Tibial artery (tissue), 4 donors: ENCODE results near the gene TBC1D10A.
A peak's percentile ranks its signal among the peaks of the same experiment; 100 is the strongest.

ENCODE experiments used
- DNase-seq, 2 donors: peaks; one replicate each; pipeline ENCODE4 v3.0.0-alpha.2; 2019
- H3K27ac ChIP-seq, 2 donors: fragments of 200-600 bp; sonication (generic) in 1 of 2; 1 replicate in 1 of 2; 2 replicates in 1 of 2; pipeline ENCODE4 v1.5.1; 2018 to 2019; ENCODE audit warnings: mild to moderate bottlenecking in 1 of 2
- H3K27me3 ChIP-seq, 2 donors: fragments of 200-600 bp; sonication (generic) in 1 of 2; one replicate each; pipeline versions ENCODE4 v1.5.1 to v1.6.0; 2016 to 2019
- H3K36me3 ChIP-seq, 3 donors: fragments of 200-600 bp; sonication (generic) in 2 of 3; one replicate each; pipeline ENCODE4 v1.5.1; 2016 to 2019; ENCODE audit warnings: mild to moderate bottlenecking in 2 of 3
- H3K4me1 ChIP-seq, 4 donors: fragments of 200-600 bp; sonication (generic) in 2 of 4; 1 replicate in 3 of 4; 2 replicates in 1 of 4; pipeline ENCODE4 v1.5.1; 2016 to 2019
- H3K4me3 ChIP-seq, 2 donors: fragments of 200-600 bp; sonication (generic) in 1 of 2; 1 replicate in 1 of 2; 2 replicates in 1 of 2; pipeline ENCODE4 v1.5.1; 2018 to 2019; ENCODE audit warnings: mild to moderate bottlenecking in 2 of 2
- H3K9me3 ChIP-seq, 3 donors: fragments of 200-600 bp; sonication (generic) in 1 of 3; one replicate each; pipeline ENCODE4 v1.5.1; 2016 to 2019
- CTCF ChIP-seq, 2 experiments: fragments of 200-600 bp in 1 of 2; fragments of 450-650 bp in 1 of 2; IDR thresholded peaks; one replicate each; pipeline ENCODE4 v1.5.1; 2017 to 2019; ENCODE audit warnings: antibody characterized with exemption in 2 of 2, mild to moderate bottlenecking in 1 of 2, moderate library complexity in 1 of 2
- intact Hi-C: fragments of 100-400 bp; cut with DNase I; formaldehyde crosslinking; loops from one replicate; pipeline ENCODE4 v1.15.0; 2023; ENCODE audit warnings: low total_unique reads

The TBC1D10A gene

GRCh38 chr22:30307041-30307574 lies 19.6 kb downstream of the TBC1D10A start:
- Histone ChIP-seq H3K36me3 (peaks cover 4 to 15% (median 10%) of the 10 kb centered on the region in 3 donors), H3K4me1 (peaks cover 16 to 100% (median 88%) of the 10 kb centered on the region in 4 donors), H3K27me3 (no peaks in the 10 kb centered on the region), H3K27ac (peak overlapping the region; percentile 66 to 68), H3K4me3 (no peak overlapping the region), H3K9me3 (no peaks in the 10 kb centered on the region)
- TF ChIP-seq CTCF (IDR thresholded peaks at IDR 0.05) = no peak
- DNase-seq = no peak
- intact Hi-C loops = no loop called here

GRCh38 chr22:30306627-30307011 lies 20.1 kb downstream of the TBC1D10A start:
- Histone ChIP-seq H3K4me3 (no peak overlapping the region), H3K9me3 (no peaks in the 10 kb centered on the region), H3K4me1 (peaks cover 16 to 100% (median 86%) of the 10 kb centered on the region in 4 donors), H3K27me3 (no peaks in the 10 kb centered on the region), H3K27ac (peak overlapping the region; percentile 66 to 68), H3K36me3 (peaks cover 4 to 19% (median 15%) of the 10 kb centered on the region in 3 donors)
- no peak for TF ChIP-seq CTCF (IDR thresholded peaks at IDR 0.05)
- intact Hi-C loops = no loop called here
- DNase-seq = no peak

- H3K9me3 ChIP-seq = no peaks in the 10 kb centered on the region
- intact Hi-C loops = no loop called here
- H3K36me3 ChIP-seq = peaks cover 8 to 25% (median 18%) of the 10 kb centered on the region in 3 donors
- DNase-seq = no peak
- TF ChIP-seq CTCF (IDR thresholded peaks at IDR 0.05) = no peak
- H3K27me3 ChIP-seq = no peaks in the 10 kb centered on the region
- no peak overlapping the region for H3K4me3 ChIP-seq
- peaks cover 16 to 100% (median 83%) of the 10 kb centered on the region in 4 donors for H3K4me1 ChIP-seq
- peak overlapping the region; percentile 66 to 68 for H3K27ac ChIP-seq
Observed at GRCh38 chr22:30305906-30306626, 20.7 kb downstream of the TBC1D10A start.

- Histone ChIP-seq H3K9me3 (no peaks in the 10 kb centered on the region), H3K4me1 (peaks cover 13 to 98% (median 78%) of the 10 kb centered on the region in 4 donors), H3K36me3 (peaks cover 13 to 30% (median 24%) of the 10 kb centered on the region in 3 donors), H3K27ac (peak overlapping the region; percentile 66 to 68), H3K27me3 (no peaks in the 10 kb centered on the region), H3K4me3 (no peak overlapping the region)
- intact Hi-C loops = no loop called here
- DNase-seq = peak; percentile 85 to 86
- no peak for TF ChIP-seq CTCF (IDR thresholded peaks at IDR 0.05)
Observed at GRCh38 chr22:30305519-30305905, 21.2 kb downstream of the TBC1D10A start.

- peak in 1 of 2 donors; percentile 83 for DNase-seq
- TF ChIP-seq CTCF (IDR thresholded peaks at IDR 0.05) = no peak
- Histone ChIP-seq H3K9me3 (no peaks in the 10 kb centered on the region), H3K36me3 (peaks cover 16 to 38% (median 32%) of the 10 kb centered on the region in 3 donors), H3K4me3 (no peak overlapping the region), H3K27ac (peak overlapping the region; percentile 66 to 68), H3K27me3 (no peaks in the 10 kb centered on the region), H3K4me1 (peaks cover 13 to 96% (median 69%) of the 10 kb centered on the region in 4 donors)
- intact Hi-C loops = no loop called here
Observed at GRCh38 chr22:30304495-30305244, 22.1 kb downstream of the TBC1D10A start.
